ENCODE results near the gene TMEM181.
"Not testable (repeated sequence)": the region's sequence is repeated elsewhere in the genome, so short reads cannot be mapped to it uniquely, and the experiment has no call there.

The TMEM181 gene

DNA sequence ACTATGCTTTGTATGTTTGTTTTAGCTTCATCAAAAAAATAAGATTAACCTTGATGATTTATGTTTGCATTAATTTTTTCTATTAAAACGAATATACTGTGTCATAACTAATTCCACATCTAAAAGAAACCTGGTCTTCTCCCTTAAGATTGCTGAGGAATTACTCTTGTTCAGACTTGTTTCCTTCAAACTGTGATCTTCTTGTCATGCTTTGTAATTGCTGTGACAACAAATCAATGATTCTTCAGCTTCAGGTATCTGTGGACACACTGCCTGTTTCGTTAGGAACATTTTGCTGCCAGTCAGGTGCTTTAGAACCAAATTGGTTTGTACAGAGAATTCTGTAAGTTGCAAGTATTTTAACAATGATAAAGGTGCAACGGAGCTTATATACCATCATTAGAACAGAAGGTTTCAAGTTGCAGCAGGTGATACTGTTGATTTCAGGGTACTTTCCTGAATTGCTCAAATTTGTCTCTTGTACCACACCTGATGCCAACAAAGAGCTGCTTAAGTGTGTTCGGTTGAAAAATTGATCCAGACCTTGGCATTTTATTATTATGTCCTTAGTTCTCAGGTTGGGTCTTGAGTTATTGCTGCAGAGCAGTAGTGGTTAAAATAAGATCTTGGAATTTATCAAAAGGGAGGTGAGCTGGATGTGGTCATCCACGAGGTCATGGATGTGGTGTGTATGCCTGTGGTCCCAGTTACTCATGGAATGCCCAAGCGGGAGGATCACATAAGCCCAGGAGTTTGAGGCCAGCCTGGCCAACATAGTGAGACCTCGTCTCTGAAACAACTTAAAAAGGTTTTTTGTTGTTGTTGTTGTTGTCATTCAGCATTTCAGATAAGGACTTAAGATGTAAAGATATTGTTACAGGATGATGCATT is 109.5 kb downstream of the TMEM181 start:
- intact Hi-C loops (cut with DNase I): no loop called here
- DNase-seq: no peak

DNA sequence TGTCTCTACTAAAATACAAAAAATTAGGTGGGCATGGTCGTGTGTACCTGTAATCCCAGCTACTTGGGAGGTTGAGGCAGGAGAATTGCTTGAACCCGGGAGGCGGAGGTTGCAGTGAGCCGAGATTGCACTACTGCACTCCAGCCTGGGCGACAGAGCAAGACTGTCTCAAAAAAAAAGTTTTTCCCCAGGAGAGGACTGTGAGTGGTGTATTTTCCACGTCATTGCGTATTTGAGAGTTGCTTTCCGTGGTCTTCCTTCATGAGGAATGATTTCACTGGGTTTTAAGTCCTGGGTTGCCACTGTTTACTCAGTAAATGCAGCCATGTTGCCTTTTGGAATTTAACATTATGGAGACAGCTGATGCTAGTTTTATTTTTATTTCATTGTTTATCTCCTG is 112.2 kb downstream of the TMEM181 start:
- intact Hi-C loops (cut with DNase I); DNase-seq: not testable (repeated sequence)

DNA sequence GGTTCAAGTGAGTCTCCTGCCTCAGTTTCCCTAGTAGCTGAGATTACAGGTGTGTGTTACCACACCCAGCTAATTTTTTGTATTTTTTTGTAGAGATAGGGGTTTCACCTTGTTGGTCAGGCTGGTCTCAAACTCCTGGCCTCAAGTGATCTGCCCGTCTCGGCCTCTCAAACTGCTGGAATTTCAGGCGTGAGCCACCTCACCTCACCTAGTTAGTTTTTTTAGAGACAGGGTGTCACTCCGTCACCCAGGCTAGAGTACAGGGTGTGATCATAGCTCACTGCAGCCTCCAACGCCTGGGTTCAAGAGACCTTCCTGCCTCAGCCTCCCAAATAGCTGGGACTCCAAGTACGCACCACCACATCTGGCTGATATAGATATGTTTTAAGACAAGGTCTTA is 112.8 kb downstream of the TMEM181 start:
- DNase-seq: no peak
- intact Hi-C loops (cut with DNase I): no loop called here

DNA sequence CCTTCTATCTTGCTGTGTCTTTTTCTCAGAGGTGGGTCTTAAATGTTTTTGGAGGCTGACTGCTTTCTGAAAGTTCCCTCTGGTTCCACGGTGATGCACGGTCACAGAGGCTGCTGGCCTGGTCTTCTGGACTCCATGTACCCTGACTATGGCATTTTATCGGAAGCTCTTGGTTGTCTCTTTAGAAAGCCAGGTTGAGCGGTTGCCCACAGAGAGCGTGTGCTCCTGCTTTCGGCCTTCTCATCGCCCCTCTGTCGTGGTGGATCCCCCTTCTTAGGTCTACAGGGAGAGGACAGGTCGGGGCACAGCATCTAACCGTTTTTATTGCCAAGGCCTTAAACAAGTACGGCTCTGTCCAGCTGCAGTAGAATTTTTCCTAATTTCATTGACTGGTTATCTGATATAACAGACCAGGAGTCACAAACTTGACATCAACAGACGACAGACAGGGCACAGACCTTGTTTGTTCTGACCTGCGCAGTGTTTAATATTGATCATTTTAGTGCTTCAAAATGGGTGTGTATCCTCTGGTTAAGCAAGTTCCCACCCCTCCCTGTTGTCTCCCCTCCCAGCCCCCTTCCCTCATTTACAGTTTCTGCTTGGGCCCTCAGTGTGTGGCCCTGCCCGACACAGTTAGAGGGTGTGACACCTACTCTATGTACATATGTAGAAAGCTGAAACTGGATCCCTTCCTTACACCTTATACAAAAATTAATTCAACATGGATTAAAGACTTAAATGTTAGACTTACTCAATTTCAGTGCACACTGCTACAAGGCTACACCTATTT is 114.6 kb downstream of the TMEM181 start:
- intact Hi-C loops (cut with DNase I): no loop called here
- no peak for DNase-seq

DNA sequence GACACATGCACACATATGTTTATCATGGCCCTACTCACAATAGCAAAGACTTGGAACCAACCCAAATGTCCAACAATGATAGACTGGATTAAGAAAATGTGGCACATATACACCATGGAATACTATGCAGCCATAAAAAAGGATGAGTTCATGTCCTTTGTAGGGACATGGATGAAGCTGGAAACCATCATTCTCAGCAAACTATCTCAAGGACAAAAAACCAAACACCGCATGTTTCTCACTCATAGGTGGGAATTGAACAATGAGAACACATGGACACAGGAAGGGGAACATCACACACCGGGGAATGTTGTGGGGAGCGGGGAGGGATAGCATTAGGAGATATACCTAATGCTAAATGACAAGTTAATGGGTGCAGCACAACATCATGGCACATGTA is 117.2 kb downstream of the TMEM181 start:
- intact Hi-C loops (cut with DNase I); DNase-seq: not testable (repeated sequence)

DNA sequence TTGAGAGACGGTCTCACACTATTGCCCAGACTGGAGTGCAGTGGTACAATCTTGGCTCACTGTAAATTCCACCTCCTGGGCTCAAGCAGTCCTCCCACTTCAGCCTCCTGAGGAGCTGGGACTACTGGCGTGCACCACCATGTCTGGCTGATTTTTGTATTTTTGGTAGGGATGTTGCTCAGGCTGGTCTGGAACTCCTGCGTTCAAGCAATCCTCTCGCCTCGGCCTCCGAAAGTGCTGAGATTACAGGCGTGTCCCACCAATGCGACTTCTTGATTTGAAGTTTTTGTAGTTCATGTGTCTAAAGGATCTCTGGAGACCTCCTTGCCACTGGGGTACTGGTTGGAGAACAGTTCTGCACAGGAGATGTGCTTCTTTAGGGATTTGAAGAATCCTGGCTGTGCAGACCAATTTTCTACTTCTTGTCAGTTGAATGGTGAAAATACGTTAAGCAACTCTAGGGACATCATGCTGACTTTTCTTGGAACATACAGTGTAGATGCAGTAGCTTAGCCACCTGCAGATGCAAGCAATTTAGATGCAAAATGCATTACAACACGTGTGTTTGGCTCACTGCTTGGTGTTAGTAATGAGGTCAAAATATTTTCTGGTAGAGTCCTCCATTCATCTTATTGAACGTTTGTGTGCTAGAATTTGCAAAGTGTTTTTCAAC is 118.2 kb downstream of the TMEM181 start:
- intact Hi-C loops (cut with DNase I): no loop called here
- DNase-seq: no peak

DNA sequence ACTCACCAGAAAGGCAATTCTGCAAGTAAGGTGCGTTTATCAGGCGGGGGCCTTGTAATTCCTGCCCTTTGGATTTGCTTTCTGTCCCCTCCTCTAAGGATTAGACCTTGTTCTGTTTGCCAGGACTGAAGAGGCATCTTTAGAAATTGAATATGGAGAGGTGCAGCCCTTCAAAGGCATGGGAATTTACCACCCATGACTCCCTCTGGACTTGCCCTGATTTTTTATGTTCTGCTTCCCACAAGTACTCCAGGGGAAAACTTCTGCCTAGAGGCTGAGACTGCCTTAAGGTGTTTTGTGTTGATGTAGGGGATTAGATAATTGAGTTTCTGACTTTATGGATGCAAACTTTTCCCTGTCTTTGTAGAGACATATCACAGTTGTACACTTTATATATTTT is 120.1 kb downstream of the TMEM181 start:
- DNase-seq: no peak
- intact Hi-C loops (cut with DNase I): no loop called here

DNA sequence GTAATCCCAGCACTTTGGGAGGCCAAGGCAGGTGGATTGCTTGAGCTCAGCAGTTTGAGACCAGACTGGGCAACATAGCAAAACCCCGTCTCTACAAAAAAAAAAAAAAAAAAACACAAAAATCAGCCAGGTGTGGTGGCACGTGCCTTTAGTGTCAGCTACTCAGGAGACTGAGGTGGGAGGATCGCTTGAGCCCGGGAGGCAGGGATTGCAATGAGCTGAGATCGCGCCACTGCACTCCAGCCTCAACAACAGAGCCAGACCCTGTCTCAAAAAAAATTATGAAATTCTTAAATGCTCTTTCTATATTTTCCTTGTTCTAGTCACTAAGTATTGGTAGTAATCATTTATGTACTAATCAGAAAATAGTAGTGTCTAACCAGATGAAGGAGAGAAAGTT is 120.6 kb downstream of the TMEM181 start:
- intact Hi-C loops (cut with DNase I): no loop called here

DNA sequence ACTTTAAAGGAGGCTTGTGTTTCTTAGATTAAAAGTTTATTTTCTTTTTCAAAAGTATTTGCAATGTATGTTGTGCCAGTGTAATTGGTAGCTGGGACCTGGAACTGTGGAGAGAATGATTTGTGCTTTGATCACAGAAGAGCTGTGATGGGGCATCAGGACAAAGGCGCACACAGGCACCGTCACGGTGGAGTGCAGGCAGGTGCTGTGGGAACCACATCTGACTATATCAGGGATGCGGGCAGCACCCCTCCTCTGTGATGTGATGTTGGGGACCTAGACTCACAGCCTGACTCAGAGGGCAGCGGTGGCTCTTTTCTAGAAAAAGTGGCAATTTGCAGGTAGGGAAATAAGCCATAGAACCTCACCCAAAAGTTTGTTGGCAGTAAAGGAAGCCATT is 124.4 kb downstream of the TMEM181 start:
- no peak for DNase-seq
- intact Hi-C loops (cut with DNase I): no loop called here

More for the DNA sequence above, 120.6 kb downstream of the TMEM181 start:
- no peak for DNase-seq

DNA sequence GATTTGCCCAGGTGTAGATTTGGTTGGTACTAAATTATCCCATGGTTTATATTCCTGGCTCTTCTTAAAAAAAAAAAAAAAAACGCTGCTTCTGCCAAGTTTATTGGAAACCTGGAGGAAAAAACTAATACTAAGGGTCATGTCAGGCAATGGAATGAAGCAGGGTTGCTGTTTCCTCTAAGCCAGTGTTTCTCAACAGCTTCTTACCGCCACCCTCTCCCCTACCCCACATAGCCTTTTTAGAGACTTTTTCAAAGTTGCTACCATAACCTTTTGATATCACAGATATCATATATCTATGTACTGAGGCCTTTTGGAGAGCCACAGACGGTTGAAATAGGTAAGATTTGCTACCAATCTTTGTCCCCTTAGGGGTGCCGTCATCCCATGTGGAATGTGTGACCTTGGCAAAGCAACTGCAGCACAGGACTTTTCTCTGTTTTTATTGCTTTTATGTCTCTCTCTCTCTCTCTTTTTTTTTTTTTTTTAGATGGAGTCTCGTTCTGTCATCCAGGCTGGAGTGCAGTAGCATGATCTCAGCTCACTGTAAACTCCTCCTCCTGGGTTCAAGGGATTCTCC is 124.9 kb downstream of the TMEM181 start:
- DNase-seq: no peak
- intact Hi-C loops (cut with DNase I): no loop called here

All from posterior cingulate gyrus (tissue), 11 donors.